Stomach (tissue), 9 donors: ENCODE results near the gene AKR1A1. TPM values are rescaled to one million over a fixed set of nuclear protein-coding genes. Genes with fewer than 3 reads are reported as not detected.
A peak's percentile ranks its signal among the peaks of the same experiment; 100 is the strongest.

Source experiments
- DNase-seq, 2 donors: peaks; one replicate each; pipeline versions ENCODE4 v3.0.0 to v3.0.0-alpha.2; 2013 to 2019
- H3K27ac ChIP-seq, 5 donors: fragments of 200-600 bp in 4 of 5; sonication (generic) in 4 of 5; one replicate each; pipeline ENCODE4 v1.5.1; 2013 to 2019; ENCODE audit warnings: mild to moderate bottlenecking in 1 of 5, moderate library complexity in 1 of 5
- H3K27me3 ChIP-seq, 3 donors: fragments of 200-600 bp; sonication (generic); one replicate each; pipeline ENCODE4 v1.5.1; 2017 to 2019; ENCODE audit warnings: mixed run types in 1 of 3
- H3K36me3 ChIP-seq, 4 donors: fragments of 200-600 bp; sonication (generic); 1 replicate in 3 of 4; 2 replicates in 1 of 4; pipeline ENCODE4 v1.5.1; 2016 to 2019
- H3K4me1 ChIP-seq, 4 donors: fragments of 200-600 bp; sonication (generic); one replicate each; pipeline ENCODE4 v1.5.1; 2016 to 2019
- H3K4me3 ChIP-seq, 4 donors: fragments of 200-600 bp; sonication (generic) in 3 of 4; one replicate each; pipeline ENCODE4 v1.5.1; 2016 to 2019; ENCODE audit warnings: mild to moderate bottlenecking in 1 of 4
- H3K9me3 ChIP-seq, 4 donors: fragments of 200-600 bp; sonication (generic); one replicate each; pipeline ENCODE4 v1.5.1; 2016 to 2019
- EP300 ChIP-seq: sonication (generic); formaldehyde crosslinking; IDR thresholded peaks from one replicate; pipeline ENCODE4 v1.6.1; 2017; ENCODE audit warnings: antibody characterized with exemption
- POLR2A ChIP-seq, 4 donors: fragments of 450-650 bp; IDR thresholded peaks; one replicate each; pipeline ENCODE4 v1.6.1; 2016; ENCODE audit warnings: antibody characterized with exemption in 4 of 4, control low read depth in 2 of 4, mild to moderate bottlenecking in 1 of 4, moderate library complexity in 1 of 4
- POLR2AphosphoS5 ChIP-seq, 3 donors: sonication (generic); formaldehyde crosslinking; IDR thresholded peaks; one replicate each; pipeline ENCODE4 v1.6.1; 2016; ENCODE audit warnings: antibody characterized with exemption in 3 of 3
- WGBS, 5 donors: extraction: QIAGEN DNeasy Blood & Tissue Kit in 3 of 5; methylation state at CpG; one replicate each; pipeline versions ENCODE4 v1.1.5 to v1.1.7; 2013 to 2018; 5-methylcytosine and 5-hydroxymethylcytosine counted together
- intact Hi-C: fragments of 100-400 bp; cut with DNase I; formaldehyde crosslinking; loops from one replicate; pipeline ENCODE4 v1.15.1; 2023; ENCODE audit warnings: low total_unique reads
- polyA plus RNA-seq, 3 donors: library from polyadenylated mRNA; stranded (reverse); fragments of 200-250 nt; gene quantifications; one replicate each; pipeline ENCODE4 v1.2.3, GENCODE V29; 2013
- total RNA-seq, 5 donors: library from RNA; depleted of rRNA; stranded (reverse); fragments of >200 nt; gene quantifications; one replicate each; pipeline versions ENCODE4 v1.1.0 to v1.2.3, GENCODE V29; 2014 to 2016
- TF ChIP-seq, protein P1 (sequence below), 7 experiments: fragments of 450-650 bp in 4 of 7; fragments of 200-600 bp in 3 of 7; sonication (generic) in 3 of 7; IDR thresholded peaks; one replicate each; pipeline ENCODE4 v1.5.1; 2016 to 2019; ENCODE audit warnings: antibody characterized with exemption in 7 of 7, control low read depth in 2 of 7, mild to moderate bottlenecking in 1 of 7
- donor health status: healthy with polysubstance abuse.
- donor health status: Bipolar disorder and iron deficiency.
- donor health status: healthy.

Gene AKR1A1
- total and polyA plus RNA-seq, 8 donors, result 10.5 to 246 (median 184) TPM

DNA sequence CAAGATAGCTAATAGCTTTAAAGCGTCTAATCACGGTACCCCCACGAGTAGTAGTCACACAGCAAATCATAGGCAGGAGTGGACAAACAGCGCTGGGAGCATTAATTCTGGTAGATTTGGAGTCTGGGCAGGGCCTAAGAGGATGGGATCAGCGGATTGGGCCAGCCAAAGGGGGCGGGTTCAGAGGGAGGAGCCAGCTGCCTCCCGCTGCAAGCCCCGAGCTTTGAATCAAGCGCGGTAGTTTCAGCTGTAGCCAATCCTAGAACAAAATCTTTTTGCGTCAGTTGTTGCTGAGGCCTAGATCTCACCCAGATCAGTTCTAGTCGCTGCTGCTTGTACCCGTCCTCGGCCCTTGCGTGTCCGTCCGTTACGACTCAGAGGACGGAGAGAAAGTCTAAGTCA lies 32.6 kb downstream of the AKR1A1 start:
- TF ChIP-seq, protein P1, sequence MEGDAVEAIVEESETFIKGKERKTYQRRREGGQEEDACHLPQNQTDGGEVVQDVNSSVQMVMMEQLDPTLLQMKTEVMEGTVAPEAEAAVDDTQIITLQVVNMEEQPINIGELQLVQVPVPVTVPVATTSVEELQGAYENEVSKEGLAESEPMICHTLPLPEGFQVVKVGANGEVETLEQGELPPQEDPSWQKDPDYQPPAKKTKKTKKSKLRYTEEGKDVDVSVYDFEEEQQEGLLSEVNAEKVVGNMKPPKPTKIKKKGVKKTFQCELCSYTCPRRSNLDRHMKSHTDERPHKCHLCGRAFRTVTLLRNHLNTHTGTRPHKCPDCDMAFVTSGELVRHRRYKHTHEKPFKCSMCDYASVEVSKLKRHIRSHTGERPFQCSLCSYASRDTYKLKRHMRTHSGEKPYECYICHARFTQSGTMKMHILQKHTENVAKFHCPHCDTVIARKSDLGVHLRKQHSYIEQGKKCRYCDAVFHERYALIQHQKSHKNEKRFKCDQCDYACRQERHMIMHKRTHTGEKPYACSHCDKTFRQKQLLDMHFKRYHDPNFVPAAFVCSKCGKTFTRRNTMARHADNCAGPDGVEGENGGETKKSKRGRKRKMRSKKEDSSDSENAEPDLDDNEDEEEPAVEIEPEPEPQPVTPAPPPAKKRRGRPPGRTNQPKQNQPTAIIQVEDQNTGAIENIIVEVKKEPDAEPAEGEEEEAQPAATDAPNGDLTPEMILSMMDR (IDR thresholded peaks at IDR 0.05), result no peak
- TF ChIP-seq POLR2A (IDR thresholded peaks at IDR 0.05) (no peak), EP300 (no peak), POLR2AphosphoS5 (IDR thresholded peaks at IDR 0.05) (no peak)
- peak; percentile 94 to 99 for DNase-seq
- H3K4me1 ChIP-seq, result peaks cover 19 to 39% (median 31%) of the 10 kb centered on the region in 4 donors
- peak overlapping the region; percentile 99 to 100 (median 100) for H3K4me3 ChIP-seq
- 0 to 2% (median 0%) methylated on average over 19 of the region's 19 CpGs for WGBS, 5 donors
- intact Hi-C loops, result no loop called here
- no peaks in the 10 kb centered on the region for H3K36me3 ChIP-seq
- no peaks in the 10 kb centered on the region for H3K9me3 ChIP-seq
- H3K27me3 ChIP-seq, result no peaks in the 10 kb centered on the region
- peak overlapping the region; percentile 93 to 96 (median 95) for H3K27ac ChIP-seq

DNA sequence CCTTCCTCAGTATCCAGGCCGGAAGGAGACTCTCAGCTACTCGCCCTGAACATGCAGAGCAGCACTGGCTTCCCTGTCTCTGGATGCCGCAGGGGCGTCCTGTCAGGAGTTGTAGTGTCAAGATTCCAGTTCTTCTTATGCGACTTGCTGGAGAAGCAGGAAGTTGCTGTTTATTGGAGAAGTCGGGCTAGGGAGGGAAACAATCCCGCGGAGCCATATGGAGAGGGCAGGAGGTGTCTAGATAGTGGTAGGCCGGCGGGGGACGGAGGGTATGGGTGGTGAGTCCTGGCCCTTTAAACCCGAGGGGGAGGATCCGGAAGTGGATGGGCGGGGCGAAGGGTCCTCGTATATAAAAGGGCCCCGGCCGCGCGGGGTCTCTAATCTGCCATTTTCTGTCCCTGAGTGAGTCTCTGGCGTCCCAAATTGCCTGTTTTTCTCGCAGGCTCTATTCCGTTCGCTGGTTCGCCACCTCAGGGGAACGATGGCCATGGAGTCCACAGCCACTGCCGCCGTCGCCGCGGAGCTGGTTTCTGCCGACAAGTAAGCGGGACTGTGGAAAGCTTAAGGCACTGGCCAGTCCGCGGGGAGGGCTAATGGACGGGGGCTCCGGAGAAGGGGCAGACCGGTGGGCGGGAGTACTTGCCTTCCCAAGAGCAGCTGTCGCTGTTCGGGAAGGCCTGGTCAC lies 33.2 kb downstream of the AKR1A1 start, which contains the start of gene NASP:
Gene NASP, plus strand, starts transcription at position 376 of the 685 bp plus-strand sequence. Its CDS starts 106 bp downstream, at position 482.
- no peaks in the 10 kb centered on the region for H3K9me3 ChIP-seq
- peak; percentile 92 to 95 for DNase-seq
- H3K27me3 ChIP-seq, result no peaks in the 10 kb centered on the region
- no peaks in the 10 kb centered on the region for H3K36me3 ChIP-seq
- intact Hi-C loops, result no loop called here
- TF ChIP-seq POLR2A (IDR thresholded peaks at IDR 0.05) (peak in 1 of 4 donors; percentile 52), POLR2AphosphoS5 (IDR thresholded peaks at IDR 0.05) (peak in 2 of 3 donors; percentile 81 to 91), EP300 (no peak)
- TF ChIP-seq, protein P1 (IDR thresholded peaks at IDR 0.05), result no peak
- H3K4me1 ChIP-seq, result peaks cover 19 to 43% (median 33%) of the 10 kb centered on the region in 4 donors
- H3K27ac ChIP-seq, result peak within 1 kb of the TSS; percentile 93 to 96 (median 95)
- WGBS, 5 donors, result 0 to 1% (median 0%) methylated on average over 36 to 41 of the region's 41 CpGs
- peak within 1 kb of the TSS; percentile 99 to 100 (median 100) for H3K4me3 ChIP-seq

- Histone ChIP-seq H3K4me1 (peaks cover 19 to 46% (median 36%) of the 10 kb centered on the region in 4 donors), H3K4me3 (peak overlapping the region; percentile 99 to 100 (median 100)), H3K9me3 (no peaks in the 10 kb centered on the region), H3K27me3 (no peaks in the 10 kb centered on the region), H3K27ac (peak overlapping the region; percentile 93 to 96 (median 95)), H3K36me3 (no peaks in the 10 kb centered on the region)
- whole genome bisulfite sequencing, 5 donors, result 0% methylated on average over 7 to 59 of the region's 59 CpGs
- intact Hi-C loops, result no loop called here
- TF ChIP-seq, protein P1 (IDR thresholded peaks at IDR 0.05), result no peak
- TF ChIP-seq POLR2AphosphoS5 (IDR thresholded peaks at IDR 0.05) (no peak), EP300 (no peak), POLR2A (IDR thresholded peaks at IDR 0.05) (no peak)
- DNase-seq, result peak; percentile 89 to 97
Observed at GRCh38 chr1:45584351-45585109, 33.9 kb downstream of the AKR1A1 start.

DNA sequence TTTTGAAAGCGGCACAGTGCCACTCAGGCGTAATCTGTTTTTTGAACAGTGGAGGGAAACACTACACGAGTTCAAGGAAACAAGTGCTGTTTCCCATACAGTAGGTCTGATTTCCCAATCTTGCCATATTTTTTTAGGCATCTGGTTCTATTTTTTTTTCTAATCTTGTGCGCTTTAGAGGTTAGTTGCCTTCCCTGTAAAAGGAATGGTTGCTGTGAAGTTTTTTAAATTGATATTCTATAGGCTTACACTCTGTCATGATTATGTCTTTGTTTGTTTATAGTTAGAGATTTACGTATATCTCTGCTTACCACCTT lies 34.4 kb downstream of the AKR1A1 start:
- no peak for DNase-seq
- Histone ChIP-seq H3K27ac (peak overlapping the region; percentile 93 to 96 (median 95)), H3K27me3 (no peaks in the 10 kb centered on the region), H3K4me3 (peak overlapping the region; percentile 99 to 100 (median 100)), H3K9me3 (no peaks in the 10 kb centered on the region), H3K36me3 (no peaks in the 10 kb centered on the region), H3K4me1 (peaks cover 19 to 51% (median 39%) of the 10 kb centered on the region in 4 donors)
- TF ChIP-seq, protein P1 (IDR thresholded peaks at IDR 0.05), result no peak
- TF ChIP-seq POLR2AphosphoS5 (IDR thresholded peaks at IDR 0.05) (no peak), EP300 (no peak), POLR2A (IDR thresholded peaks at IDR 0.05) (no peak)
- intact Hi-C loops, result no loop called here
- 0 to 4% (median 1%) methylated on average over 5 of the region's 5 CpGs for WGBS, 5 donors
